Measurements from ENCODE around the gene ALMS1.

ALMS1 gene

DNA sequence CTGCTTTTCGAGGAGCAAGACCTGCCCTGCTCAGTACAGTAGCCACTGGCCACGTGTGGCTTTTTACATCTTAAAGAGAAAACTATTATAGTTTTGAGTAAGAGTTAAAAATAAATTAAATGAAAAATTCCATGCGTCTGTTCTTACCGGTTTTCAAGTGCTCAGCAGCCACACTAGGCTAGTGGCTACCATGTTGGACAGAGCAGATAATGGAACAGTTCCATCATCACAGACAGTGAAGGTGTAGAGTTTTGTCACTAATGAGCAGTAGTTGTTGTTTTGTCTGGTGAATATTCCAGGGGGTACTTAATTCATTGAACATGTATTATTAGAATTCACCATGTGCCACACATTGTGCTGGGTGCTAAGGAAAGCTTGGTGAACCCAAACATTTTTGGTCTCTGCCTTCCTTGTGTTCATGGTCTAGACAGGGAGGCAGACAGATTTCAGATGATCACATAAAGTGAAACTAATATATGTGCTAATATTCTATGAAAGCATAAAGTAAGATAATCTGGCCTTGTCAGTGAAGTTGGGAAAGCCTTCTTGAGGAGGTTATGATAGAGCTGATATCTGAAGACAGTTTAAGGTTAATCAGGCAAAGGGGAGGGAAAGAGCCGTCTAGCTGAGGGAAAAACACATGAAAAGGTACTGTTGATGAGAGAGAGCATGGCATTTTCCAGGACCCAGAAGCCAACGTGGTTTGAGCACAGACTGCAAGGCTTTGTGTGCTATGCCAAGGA is 1.4 kb downstream of the ALMS1 start:
- DNase-seq (ENCODE audit: low read depth): no peak
- H3K4me3 ChIP-seq (ENCODE audit: low read depth, low read length): peak overlapping the region; percentile 93
- in situ Hi-C loops (cut with HindIII; ENCODE audit: low sequenced_read_pairs): no loop called here
- TF ChIP-seq, protein P1, sequence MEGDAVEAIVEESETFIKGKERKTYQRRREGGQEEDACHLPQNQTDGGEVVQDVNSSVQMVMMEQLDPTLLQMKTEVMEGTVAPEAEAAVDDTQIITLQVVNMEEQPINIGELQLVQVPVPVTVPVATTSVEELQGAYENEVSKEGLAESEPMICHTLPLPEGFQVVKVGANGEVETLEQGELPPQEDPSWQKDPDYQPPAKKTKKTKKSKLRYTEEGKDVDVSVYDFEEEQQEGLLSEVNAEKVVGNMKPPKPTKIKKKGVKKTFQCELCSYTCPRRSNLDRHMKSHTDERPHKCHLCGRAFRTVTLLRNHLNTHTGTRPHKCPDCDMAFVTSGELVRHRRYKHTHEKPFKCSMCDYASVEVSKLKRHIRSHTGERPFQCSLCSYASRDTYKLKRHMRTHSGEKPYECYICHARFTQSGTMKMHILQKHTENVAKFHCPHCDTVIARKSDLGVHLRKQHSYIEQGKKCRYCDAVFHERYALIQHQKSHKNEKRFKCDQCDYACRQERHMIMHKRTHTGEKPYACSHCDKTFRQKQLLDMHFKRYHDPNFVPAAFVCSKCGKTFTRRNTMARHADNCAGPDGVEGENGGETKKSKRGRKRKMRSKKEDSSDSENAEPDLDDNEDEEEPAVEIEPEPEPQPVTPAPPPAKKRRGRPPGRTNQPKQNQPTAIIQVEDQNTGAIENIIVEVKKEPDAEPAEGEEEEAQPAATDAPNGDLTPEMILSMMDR (IDR thresholded peaks at IDR 0.05; ENCODE audit: low read depth, low read length, missing control alignments): no peak

DNA sequence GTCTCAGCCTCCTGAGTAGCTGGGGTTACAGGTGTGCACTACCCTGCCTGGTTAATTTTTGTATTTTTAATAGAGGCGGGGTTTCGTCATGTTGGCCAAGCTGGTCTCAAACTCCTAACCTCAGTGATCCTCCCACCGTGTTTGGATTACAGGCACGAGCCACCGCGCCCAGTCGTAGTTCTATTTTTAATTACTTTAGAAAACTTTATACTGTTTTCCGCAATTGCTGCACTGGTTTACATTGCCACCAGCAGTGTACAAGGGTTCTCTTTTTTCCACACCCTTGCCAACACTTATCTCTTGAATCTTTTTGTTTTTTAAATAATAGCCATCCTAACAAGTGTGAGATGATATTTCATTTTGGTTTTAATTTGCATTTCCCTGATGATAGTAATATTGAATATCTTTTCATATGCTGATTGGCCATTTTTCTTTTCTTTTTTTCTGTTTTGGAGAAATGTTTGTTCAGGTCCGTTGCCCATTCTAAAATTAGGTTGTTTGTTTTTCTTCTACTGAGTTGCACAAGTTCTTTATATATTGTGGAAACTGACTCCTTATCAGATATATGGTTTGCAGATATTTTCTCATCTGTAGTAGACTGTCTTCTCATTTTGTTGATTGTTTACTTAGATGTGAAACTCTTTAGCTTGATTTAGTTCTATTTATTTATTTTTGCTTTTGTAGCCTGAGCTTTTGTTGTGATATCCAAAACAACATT is 16.9 kb downstream of the ALMS1 start:
- DNase-seq (ENCODE audit: low read depth): no peak
- TF ChIP-seq, protein P1 (IDR thresholded peaks at IDR 0.05; ENCODE audit: low read depth, low read length, missing control alignments): no peak
- no peak overlapping the region for H3K4me3 ChIP-seq (ENCODE audit: low read depth, low read length)
- in situ Hi-C loops (cut with HindIII; ENCODE audit: low sequenced_read_pairs): no loop called here

DNA sequence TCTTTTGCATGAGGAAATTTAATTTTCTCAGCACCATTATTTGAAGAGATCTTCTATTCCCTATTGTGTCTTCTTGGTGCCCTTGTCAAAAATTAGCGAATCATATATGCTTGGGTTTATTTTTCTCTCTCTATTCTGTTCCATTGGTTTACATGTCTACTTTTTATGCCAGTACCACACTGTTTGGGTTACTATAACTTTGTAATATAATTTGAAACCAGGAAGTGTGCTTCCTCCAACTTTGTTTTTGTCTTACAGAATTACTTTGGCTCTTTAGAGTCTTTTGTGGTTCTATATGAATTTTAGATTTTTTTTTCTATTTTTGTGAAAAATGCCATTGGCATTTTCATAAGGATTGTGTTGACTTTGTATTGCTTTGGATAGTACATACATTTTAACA is 17.6 kb downstream of the ALMS1 start:
- H3K4me3 ChIP-seq (ENCODE audit: low read depth, low read length): no peak overlapping the region
- in situ Hi-C loops (cut with HindIII; ENCODE audit: low sequenced_read_pairs): no loop called here
- no peak for DNase-seq (ENCODE audit: low read depth)
- TF ChIP-seq, protein P1 (IDR thresholded peaks at IDR 0.05; ENCODE audit: low read depth, low read length, missing control alignments): no peak

DNA sequence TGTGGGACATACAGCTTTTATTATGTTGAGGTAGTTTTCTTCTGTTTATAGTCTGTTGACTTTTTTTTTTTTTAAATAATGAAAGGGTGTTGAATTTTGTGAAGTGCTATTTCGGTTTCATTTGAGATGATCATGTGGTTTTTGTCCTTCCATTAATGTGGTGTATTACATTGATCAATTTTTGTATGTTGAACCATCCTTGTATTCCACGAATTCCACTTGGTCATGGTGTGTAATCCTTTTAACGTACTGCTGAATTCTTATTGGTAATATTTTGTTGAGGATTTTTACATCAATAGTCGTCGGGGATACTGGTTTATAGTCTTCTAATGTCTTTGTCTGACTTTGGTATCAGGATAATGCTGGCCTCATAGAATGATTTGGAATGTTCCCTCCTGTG is 18.8 kb downstream of the ALMS1 start:
- in situ Hi-C loops (cut with HindIII; ENCODE audit: low sequenced_read_pairs): no loop called here
- TF ChIP-seq, protein P1 (IDR thresholded peaks at IDR 0.05; ENCODE audit: low read depth, low read length, missing control alignments): no peak
- H3K4me3 ChIP-seq (ENCODE audit: low read depth, low read length): no peak overlapping the region
- no peak for DNase-seq (ENCODE audit: low read depth)

DNA sequence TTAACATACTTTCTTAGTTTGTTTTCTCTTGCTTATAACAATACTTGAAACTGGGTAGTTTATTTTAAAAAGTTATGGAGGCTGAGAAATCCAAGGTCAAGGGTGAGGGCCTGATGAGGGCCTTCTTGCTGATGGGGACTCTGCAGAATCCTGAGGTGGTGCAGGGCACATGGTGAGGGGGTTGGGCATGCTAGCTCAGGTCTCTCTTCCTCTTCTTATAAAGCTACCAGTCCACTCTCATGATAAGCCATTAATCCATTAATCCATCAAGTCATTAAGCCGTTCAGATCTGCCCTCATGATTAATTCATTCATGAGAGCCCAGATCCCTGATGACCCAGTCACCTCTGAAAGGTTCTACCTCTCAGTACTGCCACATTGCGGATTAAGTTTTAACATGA is 21.4 kb downstream of the ALMS1 start:
- TF ChIP-seq, protein P1 (IDR thresholded peaks at IDR 0.05; ENCODE audit: low read depth, low read length, missing control alignments): no peak
- no peak overlapping the region for H3K4me3 ChIP-seq (ENCODE audit: low read depth, low read length)
- DNase-seq (ENCODE audit: low read depth): no peak
- in situ Hi-C loops (cut with HindIII; ENCODE audit: low sequenced_read_pairs): no loop called here

DNA sequence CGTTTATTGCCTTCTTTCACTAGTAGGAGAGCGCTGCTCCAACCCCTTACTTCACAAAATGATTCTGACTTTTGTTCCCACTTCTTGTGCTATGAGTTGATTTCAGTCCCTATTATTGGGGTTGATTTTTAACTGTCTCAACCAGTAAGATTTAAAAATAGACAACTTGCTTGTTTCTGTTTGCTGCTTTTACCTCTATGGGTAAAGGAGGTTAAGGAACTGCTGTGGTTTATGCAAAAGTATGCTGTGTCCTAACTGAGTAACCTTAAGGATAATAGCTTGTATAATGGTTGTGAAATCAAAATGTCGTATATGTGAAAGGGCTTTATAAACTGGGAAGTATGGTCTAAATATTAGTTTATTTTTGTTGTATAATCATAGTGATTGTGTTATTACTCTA is 22.6 kb downstream of the ALMS1 start:
- TF ChIP-seq, protein P1 (IDR thresholded peaks at IDR 0.05; ENCODE audit: low read depth, low read length, missing control alignments): no peak
- in situ Hi-C loops (cut with HindIII; ENCODE audit: low sequenced_read_pairs): no loop called here
- no peak overlapping the region for H3K4me3 ChIP-seq (ENCODE audit: low read depth, low read length)
- no peak for DNase-seq (ENCODE audit: low read depth)
